Ectodermal cell (in vitro differentiated cells): Measurements from ENCODE around the gene TNFAIP1.
A peak's percentile ranks its signal among the peaks of the same experiment; 100 is the strongest.

Source experiments
- H3K27ac ChIP-seq: 2 replicates; pipeline ENCODE4 v1.7.0; 2013; ENCODE audit warnings: mild to moderate bottlenecking, low read depth, low read length; ENCODE audit not compliant: insufficient read depth, poor library complexity, severe bottlenecking
- H3K27me3 ChIP-seq: 2 replicates; pipeline ENCODE4 v1.7.0; 2013; ENCODE audit warnings: mild to moderate bottlenecking, low read length; ENCODE audit not compliant: insufficient read depth, control insufficient read depth, poor library complexity, severe bottlenecking
- H3K36me3 ChIP-seq: one replicate; pipeline ENCODE4 v1.7.0; 2013; ENCODE audit warnings: low read length; ENCODE audit not compliant: control insufficient read depth, insufficient read depth
- H3K4me1 ChIP-seq: one replicate; pipeline ENCODE4 v1.7.0; 2013; ENCODE audit warnings: low read length; ENCODE audit not compliant: control insufficient read depth, insufficient read depth
- H3K4me3 ChIP-seq: 2 replicates; pipeline ENCODE4 v1.7.0; 2013; ENCODE audit warnings: low read depth, low read length, control low read depth; ENCODE audit not compliant: insufficient read depth
- H3K9me3 ChIP-seq: 2 replicates; pipeline ENCODE4 v1.7.0; 2013; ENCODE audit warnings: mild to moderate bottlenecking, low read length, moderate library complexity; ENCODE audit not compliant: control insufficient read depth
- WGBS, 2 experiments: methylation state at CpG; one replicate each; pipeline ENCODE4 v1.1.7; 2013; ENCODE audit warnings: missing lambda C conversion rate in 2 of 2; 5-methylcytosine and 5-hydroxymethylcytosine counted together

The TNFAIP1 gene

GRCh38 chr17:28324781-28325180 is 10.8 kb upstream of the TNFAIP1 start:
- H3K27ac ChIP-seq = no peak overlapping the region
- WGBS, 2 experiments = 99 to 100% methylated on average over 1 to 2 of the region's 3 CpGs
- no peaks in the 10 kb centered on the region for H3K9me3 ChIP-seq
- H3K36me3 ChIP-seq = peaks cover 18% of the 10 kb centered on the region
- H3K27me3 ChIP-seq = no peaks in the 10 kb centered on the region
- peaks cover 21% of the 10 kb centered on the region for H3K4me1 ChIP-seq
- H3K4me3 ChIP-seq = no peak overlapping the region

DNA sequence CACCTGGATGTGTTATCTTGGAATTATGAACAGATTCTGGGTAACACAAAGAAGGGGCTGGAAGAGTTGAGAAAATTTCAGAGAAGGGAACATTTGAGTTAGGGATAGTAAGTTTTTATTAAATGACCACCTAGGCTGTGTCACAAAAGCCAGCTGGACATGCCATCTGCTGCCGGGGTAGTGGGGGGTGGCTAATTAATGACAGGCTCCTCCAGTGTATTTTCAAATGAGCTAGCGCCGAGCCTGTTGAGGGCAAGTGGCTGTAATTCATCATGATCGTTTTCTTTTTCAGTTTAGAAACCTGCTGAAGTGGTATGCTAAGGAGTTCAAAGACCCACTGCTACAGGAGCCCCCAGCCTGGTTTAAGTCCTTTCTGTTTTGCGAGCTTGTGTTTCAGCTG is 10.3 kb upstream of the TNFAIP1 start:
- Histone ChIP-seq H3K36me3 (peaks cover 18% of the 10 kb centered on the region), H3K27ac (no peak overlapping the region), H3K27me3 (no peaks in the 10 kb centered on the region), H3K9me3 (no peaks in the 10 kb centered on the region), H3K4me3 (no peak overlapping the region), H3K4me1 (peaks cover 21% of the 10 kb centered on the region)
- 87 to 91% methylated on average over 5 of the region's 5 CpGs for WGBS, 2 experiments

DNA sequence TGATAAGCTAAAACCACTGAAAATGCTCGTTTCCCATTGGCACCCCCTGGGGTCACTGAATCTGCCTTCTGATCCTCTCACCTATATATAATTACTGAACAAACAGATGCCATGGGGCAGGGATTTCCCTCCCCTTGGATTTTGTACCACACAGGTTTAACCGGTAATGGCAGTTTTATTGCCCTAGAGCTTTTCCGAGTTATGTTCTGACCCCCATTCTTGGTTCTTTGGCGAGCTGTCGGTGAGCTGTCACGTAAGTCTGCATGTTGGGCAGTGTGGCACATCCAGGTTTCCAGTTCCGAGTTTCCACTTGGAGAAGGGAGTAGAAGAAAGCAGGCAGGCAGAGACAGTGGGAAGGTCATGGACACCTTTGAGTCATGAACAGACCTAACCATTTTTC is 9.4 kb upstream of the TNFAIP1 start:
- peaks cover 21% of the 10 kb centered on the region for H3K4me1 ChIP-seq
- WGBS, 2 experiments = 94 to 95% methylated on average over 7 of the region's 7 CpGs
- no peaks in the 10 kb centered on the region for H3K27me3 ChIP-seq
- peaks cover 18% of the 10 kb centered on the region for H3K36me3 ChIP-seq
- no peaks in the 10 kb centered on the region for H3K9me3 ChIP-seq
- H3K4me3 ChIP-seq = no peak overlapping the region
- no peak overlapping the region for H3K27ac ChIP-seq

DNA sequence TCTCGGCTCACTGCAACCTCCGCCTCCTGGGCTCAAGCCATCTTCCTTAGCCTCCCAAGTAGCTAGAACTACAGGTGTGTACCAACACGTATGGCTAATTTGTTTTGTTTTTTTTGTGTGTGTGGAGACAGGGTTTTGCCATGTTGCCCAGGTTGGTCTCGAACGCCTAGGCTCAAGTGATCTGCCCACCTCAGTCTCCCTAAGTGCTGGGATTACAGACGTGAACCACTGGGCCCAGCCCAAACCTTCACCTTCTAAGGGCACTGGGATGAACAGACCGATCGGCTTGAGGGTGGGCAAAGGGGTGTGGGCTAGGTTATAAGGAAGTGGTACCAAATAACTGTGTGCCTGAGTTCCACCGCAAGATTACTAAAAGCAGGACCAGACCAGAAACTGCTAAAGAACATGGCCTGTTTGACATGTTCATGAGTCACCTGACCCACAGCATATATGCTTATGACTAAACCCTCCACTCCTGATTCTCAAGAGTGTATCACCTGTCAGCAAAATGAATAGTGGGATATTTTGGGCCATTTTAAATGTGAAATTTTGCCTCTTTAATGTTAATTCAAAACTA is 8.4 kb upstream of the TNFAIP1 start:
- H3K9me3 ChIP-seq = no peaks in the 10 kb centered on the region
- H3K27ac ChIP-seq = no peak overlapping the region
- no peaks in the 10 kb centered on the region for H3K27me3 ChIP-seq
- H3K4me3 ChIP-seq = no peak overlapping the region
- peaks cover 18% of the 10 kb centered on the region for H3K36me3 ChIP-seq
- 91 to 96% methylated on average over 9 of the region's 9 CpGs for WGBS, 2 experiments
- H3K4me1 ChIP-seq = peaks cover 17% of the 10 kb centered on the region

DNA sequence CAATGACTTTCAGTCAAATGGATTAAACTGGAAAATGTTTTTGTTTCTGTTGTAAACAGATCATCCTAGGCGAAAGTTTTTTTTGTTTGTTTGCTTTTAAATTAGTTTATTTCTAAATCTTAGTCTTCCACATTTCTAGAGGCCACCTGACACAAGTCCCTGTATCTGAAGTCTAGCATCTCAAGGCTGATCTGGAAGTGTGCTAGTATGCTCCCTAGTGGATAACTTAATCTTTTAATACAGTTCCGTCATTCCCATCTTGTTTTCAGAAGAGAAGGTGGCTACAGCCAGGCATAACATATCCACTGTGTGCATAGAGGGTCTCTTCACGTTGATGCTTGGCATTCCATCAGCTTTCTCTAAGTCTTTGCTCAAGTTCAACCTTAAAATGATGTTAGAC is 7.9 kb upstream of the TNFAIP1 start:
- H3K4me3 ChIP-seq = no peak overlapping the region
- H3K36me3 ChIP-seq = peaks cover 18% of the 10 kb centered on the region
- WGBS, 2 experiments = 89 to 96% methylated on average over 3 of the region's 3 CpGs
- no peak overlapping the region for H3K27ac ChIP-seq
- peaks cover 17% of the 10 kb centered on the region for H3K4me1 ChIP-seq
- no peaks in the 10 kb centered on the region for H3K27me3 ChIP-seq
- no peaks in the 10 kb centered on the region for H3K9me3 ChIP-seq

- Histone ChIP-seq H3K27ac (peak overlapping the region; percentile 71), H3K4me1 (peaks cover 17% of the 10 kb centered on the region), H3K27me3 (no peaks in the 10 kb centered on the region), H3K9me3 (no peaks in the 10 kb centered on the region), H3K36me3 (peaks cover 18% of the 10 kb centered on the region), H3K4me3 (no peak overlapping the region)
- 70 to 82% methylated on average over 3 of the region's 4 CpGs for WGBS, 2 experiments
These were observed 7.2 kb upstream of the TNFAIP1 start for GRCh38 chr17:28328325-28328724.

DNA sequence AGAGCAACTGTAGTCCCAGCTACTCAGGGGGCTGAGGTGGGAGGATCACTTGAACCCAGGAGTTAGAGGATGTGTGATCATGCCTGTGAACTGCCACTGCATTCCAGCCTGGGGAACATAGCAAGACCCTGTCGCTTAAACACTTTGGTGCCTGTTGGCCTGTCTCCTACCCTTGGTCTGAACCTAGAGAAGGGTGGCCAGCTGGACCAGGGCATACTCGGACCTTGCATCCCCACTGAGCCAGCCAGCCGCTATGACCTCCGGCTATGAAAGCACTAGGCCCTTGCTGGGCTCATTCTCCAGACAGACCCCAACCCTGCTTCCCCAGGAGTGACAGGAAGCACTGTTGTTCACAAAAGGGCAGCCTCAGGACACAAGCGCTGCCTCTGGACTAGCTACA is 4.9 kb upstream of the TNFAIP1 start:
- Histone ChIP-seq H3K36me3 (peaks cover 17% of the 10 kb centered on the region), H3K27ac (no peak overlapping the region), H3K4me3 (no peak overlapping the region), H3K27me3 (no peaks in the 10 kb centered on the region), H3K9me3 (no peaks in the 10 kb centered on the region), H3K4me1 (peaks cover 22% of the 10 kb centered on the region)
- WGBS, 2 experiments = 90 to 93% methylated on average over 5 of the region's 5 CpGs

- Histone ChIP-seq H3K4me1 (peaks cover 27% of the 10 kb centered on the region), H3K36me3 (peaks cover 4% of the 10 kb centered on the region), H3K9me3 (no peaks in the 10 kb centered on the region), H3K27me3 (no peaks in the 10 kb centered on the region), H3K4me3 (no peak overlapping the region), H3K27ac (no peak overlapping the region)
- WGBS, 2 experiments = 92 to 95% methylated on average over 6 of the region's 6 CpGs
These were observed 3.6 kb upstream of the TNFAIP1 start for GRCh38 chr17:28331891-28332420.

- Histone ChIP-seq H3K27ac (no peak overlapping the region), H3K27me3 (no peaks in the 10 kb centered on the region), H3K4me3 (no peak overlapping the region), H3K36me3 (peaks cover 4% of the 10 kb centered on the region), H3K4me1 (peaks cover 24% of the 10 kb centered on the region), H3K9me3 (no peaks in the 10 kb centered on the region)
- WGBS, 2 experiments = 73 to 82% methylated on average over 1 of the region's 1 CpG
These were observed 2.3 kb upstream of the TNFAIP1 start for GRCh38 chr17:28333083-28333746.

GRCh38 chr17:28334171-28334570 is 1.4 kb upstream of the TNFAIP1 start:
- peaks cover 14% of the 10 kb centered on the region for H3K4me1 ChIP-seq
- H3K36me3 ChIP-seq = peaks cover 2% of the 10 kb centered on the region
- WGBS, 2 experiments = 85% methylated on average over 6 of the region's 6 CpGs
- H3K9me3 ChIP-seq = no peaks in the 10 kb centered on the region
- peak overlapping the region; percentile 98 for H3K4me3 ChIP-seq
- H3K27me3 ChIP-seq = no peaks in the 10 kb centered on the region
- no peak overlapping the region for H3K27ac ChIP-seq
